Stimulated activated CD4-positive, alpha-beta T cell treated with anti-CD3 and anti-CD28 coated beads, Interleukin-12 subunit alpha, Interleukin-12 subunit beta, amount 100 ng/mL, for 48 hours (primary cell): ENCODE measurements around the gene C1orf52.
"Not testable (repeated sequence)": the region's sequence is repeated elsewhere in the genome, so short reads cannot be mapped to it uniquely, and the experiment has no call there.

Source experiments
- DNase-seq, 3 donors: peaks; one replicate each; pipeline ENCODE4 v3.0.0-alpha.2; 2020; ENCODE audit warnings: low read depth in 2 of 3, low spot score in 1 of 3

Gene C1orf52

DNA sequence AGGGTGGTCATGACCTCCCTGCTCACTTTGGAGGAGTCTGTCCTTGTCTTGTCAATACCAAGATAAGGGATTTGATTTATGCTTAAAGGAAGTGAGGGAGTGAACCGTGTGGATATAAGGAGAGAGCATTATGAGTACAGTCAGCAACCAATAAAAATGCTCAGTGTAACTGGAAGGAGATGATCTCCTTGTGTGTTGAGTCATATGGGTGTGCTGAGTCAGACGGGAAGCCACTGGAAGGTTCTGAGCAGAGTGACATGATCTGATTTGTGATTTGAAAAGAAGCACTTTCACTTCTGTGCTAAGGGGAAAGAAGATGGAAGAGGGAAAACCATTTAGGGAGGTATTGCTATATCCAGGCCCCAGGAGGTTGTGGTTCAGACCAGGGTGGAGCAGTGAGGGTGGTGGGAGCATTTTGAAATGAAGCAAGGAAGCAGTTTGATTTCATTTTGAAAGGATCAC lies 19.4 kb upstream of the C1orf52 start:
- peak in 1 of 3 donors; percentile 43 for DNase-seq

DNA sequence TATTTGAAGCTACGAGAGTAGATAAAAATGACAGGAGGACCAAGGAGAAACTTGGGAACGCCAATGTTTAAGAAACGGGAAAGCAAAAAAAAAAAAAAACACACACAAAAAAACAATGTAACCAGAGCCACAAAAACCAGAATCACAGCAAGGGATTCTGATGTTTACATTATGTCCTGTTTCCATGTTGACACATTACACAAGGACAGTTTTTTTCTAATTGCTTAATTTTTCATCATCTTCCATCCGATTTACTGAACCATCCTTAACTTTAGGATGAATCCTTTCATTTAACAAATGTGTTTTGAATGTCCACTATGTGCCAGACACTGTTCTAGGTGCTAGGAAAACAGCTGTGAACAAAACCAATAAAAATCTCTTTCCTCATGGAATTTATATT lies 18.3 kb upstream of the C1orf52 start:
- DNase-seq, result no peak

DNA sequence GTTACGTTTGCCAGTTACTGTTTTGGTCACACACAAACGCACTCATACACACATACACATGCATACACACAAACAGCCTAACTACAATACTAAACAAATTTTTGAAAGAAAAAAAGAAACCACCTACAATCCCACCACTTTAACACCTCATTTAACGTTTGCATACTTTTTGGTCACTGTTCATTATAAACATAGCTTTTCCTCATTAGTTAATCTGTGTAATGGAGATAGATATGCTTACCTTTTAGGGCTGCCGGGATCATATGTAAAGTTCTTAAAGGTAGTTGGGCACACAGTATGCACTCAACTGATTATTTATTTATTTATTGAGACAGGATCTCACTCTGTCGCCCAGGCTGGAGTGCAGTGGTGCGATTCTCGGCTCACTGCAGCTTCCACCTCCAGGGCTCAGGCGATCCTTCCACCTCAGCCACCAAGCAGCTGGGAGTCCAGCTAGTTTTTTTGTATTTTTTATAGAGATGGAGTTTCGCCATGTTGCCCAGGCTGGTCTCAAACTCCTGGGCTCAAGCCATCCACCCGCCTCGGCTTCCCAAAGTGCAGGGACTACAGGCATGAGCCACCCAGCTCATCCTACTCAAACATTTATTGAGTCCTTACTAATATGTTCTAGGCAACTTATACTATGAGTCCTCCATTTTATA lies 17.6 kb upstream of the C1orf52 start:
- no peak for DNase-seq

DNA sequence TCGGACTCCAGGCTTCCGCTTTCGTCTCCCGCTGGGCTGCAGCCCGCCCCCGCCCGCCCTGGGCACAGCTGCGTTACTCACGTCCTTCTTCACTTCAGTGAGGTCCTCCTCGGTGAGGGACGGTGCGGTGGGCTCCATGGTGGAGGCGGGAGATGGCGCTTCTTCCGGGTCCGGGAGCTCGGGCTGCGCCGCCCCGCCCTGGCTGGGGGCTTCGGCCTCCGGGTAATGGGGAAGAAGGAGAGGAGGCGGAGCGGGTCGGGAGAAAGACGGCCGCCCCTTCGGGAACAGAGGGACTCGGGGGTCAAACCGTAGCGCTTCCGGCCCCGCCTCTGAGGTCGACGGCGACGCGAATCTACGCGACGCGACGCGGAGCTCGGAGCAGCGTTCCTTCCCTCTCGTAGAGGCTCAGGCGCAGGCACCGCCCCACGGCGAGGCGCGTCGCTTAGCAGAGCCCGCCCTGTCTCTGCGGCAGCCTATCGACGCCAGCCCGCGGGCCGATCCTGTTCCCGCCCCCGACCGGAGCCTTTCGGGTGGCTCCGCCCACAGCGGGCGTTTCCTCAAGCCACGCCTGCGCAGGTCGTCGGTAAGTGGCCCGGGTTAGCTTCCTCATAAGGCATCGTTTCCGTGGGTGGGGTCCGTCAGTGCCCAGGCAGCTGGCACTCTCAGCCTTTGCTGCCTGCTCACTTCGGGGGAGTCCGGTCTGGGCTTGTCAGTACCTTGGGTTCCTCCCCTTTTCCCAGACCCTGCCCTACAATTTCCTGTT lies 16.9 kb upstream of the C1orf52 start, which contains the start of gene BCL10:
Gene BCL10 (minus strand): TSS at position 418 of the 763 bp plus-strand sequence. CDS start 280 bp downstream, at position 138.
- peak; percentile 93 to 96 (median 95) for DNase-seq

DNA sequence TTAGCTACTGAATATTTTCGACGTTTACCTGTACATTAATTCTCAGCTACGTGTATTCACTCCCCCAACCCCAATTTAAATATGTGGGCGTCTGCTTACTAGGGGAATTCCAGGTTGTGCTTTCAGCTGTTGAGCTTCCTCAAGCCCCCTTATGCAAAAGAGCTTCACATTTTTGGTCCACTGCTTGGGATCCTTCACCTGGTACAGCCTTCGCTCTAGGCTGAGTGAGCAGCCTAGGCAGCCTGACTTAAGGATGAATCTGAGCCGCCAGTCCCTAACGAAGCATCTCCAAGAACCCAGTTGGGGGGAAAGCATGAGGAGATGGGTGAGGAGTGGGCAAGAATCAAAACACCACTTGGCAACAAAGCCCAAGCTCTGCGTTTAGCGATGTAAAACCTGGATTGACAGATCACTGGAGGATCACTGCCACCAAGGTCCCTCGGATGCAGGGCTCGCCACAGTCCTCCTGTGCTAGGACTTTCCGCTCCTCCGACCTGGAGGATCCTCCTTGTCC lies 16.3 kb upstream of the C1orf52 start:
- no peak for DNase-seq

DNA sequence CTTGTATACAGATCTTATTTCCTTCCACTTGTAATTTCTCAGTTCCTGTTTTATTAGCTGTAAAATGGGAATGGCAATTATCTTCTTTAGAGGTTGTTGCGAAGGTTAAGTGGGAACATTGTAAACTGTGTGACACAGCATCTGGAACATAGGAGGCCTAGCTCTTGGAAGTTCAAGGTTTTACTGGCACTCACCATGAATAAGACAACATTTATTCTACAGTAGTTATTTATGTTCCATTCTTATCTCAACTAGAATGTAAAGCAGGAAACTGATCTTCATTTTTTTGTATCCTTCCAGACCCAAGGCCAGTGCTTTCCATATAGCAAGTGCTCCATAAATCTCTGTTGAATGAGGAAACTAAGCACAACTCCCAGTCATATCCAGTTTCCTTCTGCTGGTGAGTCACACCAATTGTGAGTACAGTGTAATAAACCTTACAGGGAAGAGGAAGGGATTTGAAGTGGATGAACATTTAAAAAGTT lies 15.5 kb upstream of the C1orf52 start:
- DNase-seq, result no peak

DNA sequence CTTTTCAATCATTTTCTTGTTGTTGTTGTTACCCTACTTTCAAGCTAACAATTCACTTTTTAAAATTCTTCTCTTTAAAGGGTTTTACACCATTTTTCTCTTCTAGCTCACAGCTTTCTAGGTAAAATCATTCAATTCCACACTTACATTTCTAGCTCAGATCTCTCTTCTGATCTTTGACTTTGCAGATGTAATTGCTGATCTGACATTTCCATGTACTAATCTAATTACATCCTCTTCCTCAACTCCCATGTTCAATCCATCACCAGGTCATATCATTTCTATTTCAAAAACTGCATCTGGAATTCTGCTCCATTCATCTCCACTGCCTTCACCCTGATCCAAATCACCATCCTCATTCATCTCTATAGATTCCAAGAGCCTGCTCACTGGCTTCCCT lies 13.9 kb upstream of the C1orf52 start:
- DNase-seq, result no peak

DNA sequence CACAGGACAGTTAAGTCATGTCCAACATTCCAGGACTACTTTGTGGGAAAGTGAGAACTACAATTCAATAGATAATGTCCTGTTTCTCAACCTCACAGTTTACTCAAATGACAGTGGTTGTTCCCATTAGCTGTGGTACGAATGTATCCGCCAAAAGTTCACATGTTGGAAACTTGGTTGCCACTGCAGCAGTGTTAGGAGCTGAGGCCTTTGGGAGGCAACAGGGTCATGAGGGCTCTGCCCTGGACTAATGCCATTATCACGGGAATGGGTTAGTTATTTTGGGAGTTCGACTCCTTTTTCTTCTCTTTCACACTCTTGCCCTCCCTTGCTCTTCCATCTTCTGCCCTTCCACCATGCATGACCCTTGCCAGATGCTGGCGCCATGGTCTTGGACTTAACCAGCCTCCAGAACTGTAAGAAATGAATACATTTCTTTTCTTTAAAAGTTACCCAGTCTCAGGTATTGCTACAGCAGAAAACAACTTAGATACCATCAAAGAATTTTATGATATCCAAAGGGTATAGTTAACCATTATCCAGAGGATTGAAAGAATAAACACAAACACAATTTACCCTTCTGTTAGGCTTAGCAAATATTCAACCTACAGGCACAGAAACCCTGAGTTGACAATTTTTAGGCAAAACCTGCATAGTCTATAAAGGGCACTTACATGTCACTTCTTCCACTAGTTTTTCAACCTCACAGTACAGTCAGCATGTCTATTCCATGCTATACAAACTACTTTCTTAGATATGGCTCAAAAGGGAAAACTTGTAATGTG lies 9.5 kb upstream of the C1orf52 start:
- DNase-seq, result no peak

DNA sequence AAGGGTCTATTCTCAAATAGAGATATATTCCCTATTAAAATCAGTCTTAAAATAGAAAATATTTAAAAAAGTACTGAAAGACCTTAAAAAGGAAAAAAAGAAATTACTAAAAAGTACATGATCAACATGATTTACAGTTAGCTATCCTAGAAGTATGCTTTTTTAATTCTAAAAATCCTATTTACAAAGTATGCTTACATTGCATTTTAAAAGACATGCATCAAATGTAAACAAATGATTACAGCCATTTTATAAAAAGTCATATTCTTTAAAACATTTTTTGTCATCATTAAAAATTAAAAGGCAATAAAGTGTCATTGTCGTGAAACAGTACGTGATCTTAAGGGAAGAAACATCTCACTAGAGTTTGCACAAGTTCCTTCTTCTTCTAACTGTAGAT lies 7.9 kb upstream of the C1orf52 start:
- no peak for DNase-seq

DNA sequence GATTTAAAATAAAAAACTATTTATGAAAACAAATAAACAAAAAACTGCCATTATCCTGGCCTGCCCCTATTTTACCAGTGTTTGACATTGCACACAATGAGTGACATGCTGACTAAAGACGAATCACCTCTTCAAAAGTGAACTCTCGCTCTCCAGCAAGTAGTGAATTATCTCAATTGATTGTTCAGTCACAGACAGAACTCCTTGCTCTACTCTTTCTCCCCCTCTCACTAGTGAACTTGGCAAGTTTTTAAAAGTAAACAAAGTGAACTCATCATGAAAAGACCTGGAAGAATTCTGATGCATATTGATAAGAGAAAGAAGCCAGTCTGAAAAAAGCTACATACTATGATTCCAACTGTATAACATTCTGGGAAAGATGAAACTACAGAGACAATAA lies 4.7 kb upstream of the C1orf52 start:
- no peak for DNase-seq

DNA sequence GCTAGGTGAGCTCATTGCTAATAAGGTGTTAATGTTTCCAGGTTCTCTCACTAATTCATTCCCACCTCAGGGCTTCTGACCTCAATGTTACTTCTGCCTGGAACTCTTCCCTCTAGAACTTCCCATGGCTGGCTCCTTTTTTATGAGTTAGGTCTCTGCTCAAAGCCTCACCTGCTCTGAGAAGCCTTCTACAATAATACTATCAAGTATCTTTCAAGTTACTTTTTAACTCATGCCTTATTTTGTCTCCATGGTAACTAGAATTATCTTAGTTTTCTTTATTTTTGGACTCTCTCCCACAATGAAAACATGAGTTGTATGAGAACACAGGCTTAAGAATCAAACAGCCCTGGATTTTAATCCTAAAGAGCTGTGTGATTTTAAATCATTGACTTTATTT lies 3.5 kb upstream of the C1orf52 start:
- DNase-seq, result no peak

DNA sequence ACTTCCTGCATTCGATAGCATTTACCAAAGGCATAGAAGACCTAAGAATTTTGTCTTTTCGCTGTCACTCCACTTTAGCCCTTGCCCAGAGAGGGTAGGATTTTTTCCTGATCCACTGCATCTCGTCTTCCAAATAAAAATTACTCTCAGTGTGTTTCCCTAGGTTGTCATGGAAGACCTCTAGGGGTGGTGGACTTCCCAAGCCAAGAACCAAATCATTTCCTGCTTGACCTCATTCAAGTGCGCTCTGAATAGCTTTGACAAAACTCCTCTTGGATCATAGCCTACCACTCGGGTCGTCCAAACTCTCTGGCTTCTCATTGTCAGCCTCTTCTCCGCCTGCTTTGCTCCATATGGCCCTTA lies 431 bp upstream of the C1orf52 start:
- DNase-seq, result no peak

DNA sequence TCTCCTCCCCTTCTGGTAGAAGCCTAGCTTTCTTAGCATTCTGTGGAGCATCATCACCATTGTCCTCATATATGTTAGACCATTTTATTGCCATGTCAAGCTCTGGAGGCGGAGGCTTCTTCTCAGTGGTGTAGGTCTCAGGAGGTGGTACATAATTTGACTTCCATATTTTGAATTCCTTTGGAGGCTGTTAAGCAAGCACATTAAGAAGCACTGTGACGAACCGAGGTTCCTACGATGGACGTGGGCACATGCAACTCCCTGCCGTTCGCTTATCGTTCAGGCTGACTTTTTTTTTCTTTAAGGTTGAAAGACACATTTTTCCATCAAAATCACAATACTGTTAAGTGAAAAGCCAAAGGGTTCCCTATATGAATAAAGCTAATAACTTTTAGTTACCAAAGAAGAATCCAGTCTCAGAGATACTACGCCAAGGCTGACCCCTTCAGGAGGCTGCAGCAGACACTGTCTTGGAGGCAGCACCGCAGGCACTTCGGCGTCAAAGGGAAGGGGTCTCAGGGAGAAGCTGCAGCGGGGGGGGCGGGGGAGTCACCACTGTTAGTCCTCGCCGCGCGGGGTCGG lies 835 bp downstream of the C1orf52 start:
- DNase-seq, result no peak

DNA sequence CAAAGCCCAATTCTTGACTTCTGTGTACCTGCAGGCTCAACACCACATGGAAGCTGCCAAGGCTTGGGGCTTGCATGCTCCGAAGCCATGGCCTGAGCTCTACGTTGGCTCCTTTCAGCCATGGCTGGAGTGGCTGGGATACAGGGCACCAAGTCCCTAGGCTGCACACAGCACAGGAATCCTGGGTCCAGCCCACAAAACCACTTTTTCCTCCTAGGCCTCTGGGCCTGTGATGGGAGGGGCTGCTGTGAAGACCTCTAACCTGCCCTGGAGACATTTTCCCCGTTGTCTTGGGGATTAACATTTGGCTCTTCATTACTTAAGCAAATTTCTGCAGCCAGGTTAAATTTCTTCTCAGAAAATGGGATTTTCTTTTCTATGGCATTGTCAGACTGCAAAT lies 10.4 kb downstream of the C1orf52 start:
- not testable (repeated sequence) for DNase-seq

DNA sequence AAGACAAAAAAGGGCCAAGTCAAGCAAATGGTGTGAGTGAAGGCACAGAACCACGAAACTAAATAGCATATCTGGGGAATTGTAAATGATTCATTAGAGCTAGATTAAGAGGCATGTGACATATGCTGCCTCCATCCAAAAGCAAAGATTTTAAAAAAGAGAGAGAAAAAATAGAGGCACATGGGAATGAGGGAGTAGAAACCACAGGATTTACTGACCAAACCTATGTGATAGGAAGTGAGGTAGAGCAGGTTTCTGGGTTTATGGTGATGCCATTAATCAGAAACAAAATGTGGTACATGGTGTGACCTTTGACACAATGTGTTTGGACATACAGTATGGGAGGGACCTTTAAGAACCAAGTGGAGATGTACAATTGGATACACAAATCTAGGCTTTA lies 13.6 kb downstream of the C1orf52 start:
- DNase-seq, result no peak

DNA sequence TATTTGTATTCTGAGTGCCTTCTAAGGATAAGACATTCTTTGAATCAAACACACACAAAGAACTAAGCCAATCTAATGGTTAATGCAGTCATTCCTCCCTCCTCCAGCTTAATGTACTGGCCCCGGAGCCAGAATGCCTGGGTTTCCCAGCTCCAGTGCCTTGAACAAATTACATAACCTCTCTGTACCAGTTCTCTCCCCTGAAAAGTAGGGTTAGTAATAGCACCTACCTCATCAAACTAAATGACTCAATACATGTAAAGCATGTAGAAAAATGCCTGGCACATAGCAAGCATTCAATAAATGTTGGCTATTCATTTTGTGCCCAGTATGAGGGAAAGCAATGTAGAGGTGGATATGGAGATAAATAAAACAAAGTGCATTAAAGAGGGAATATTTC lies 14.0 kb downstream of the C1orf52 start:
- no peak for DNase-seq

DNA sequence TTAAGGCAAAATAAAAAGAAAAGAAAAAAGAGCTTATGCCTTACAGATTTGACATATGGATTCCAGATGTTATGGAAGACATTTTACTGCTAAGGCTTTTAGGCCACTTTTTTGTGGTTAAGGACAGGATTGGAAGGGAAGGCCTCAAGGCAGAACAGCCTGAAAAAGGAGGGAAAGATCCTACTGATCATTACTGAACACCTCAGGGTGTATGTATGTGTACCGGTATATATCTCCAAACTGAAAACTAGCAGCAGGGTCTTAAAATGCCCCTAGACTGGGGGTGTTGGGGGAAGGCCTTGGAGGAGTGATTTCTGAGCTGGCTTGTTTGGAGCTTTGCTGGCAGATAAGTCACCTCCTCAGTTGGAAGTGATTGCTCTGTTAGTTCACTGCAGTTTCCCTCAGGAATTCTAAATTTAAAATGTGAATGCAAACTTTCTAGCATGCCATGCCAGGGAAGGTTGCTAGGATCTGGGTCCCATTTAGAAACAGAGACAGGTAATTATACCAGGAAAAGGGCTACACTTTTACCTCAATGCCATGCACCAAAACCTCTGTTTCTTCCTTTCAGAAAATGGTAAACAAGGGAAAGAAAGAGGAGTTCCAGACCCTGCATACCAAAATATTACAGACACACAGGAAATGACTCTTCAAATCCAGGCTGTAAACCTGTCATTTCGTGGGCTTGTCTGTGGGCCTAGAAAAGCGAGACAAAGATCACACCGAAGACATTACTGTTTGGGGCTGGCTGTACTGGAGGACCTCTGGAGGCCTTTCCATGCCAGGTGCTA lies 15.0 kb downstream of the C1orf52 start:
- no peak for DNase-seq

DNA sequence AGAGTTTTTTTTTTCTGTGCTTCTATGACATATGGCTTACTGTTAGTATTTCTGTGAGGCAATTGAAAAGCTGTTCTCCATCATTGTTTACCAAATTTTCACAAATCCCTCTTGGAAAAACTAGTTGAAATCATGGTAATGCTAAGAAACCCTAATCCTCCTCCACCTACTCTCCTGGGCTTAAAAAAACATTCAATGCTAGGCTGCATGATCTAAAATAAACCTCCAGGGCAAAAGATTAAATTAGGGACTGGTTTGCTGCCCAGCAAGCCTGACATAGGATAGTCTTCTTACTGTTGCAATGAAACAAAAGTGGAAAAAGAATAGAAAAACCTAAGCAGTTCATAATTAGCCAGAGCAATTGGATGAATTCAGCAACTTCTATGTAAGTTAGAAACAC lies 16.1 kb downstream of the C1orf52 start:
- DNase-seq, result no peak

DNA sequence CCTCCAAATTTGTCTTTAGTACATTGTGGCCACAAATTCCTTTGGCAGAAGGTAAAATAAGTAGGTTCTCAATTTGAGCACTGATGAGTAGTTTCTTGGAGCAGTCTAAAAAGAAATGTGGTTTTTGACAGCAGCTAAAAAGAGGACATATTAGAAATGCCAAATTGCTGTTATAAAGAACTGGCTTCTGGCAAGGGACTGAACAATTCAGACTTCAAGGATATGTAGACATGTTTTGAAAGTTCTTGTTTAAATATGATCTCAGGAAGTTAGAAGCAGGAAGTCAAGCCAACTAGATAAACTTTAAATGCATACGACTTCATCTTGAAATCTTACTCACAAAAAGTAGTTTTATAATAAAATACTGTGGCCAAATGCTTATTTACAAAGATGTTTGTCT lies 18.8 kb downstream of the C1orf52 start:
- DNase-seq, result no peak

DNA sequence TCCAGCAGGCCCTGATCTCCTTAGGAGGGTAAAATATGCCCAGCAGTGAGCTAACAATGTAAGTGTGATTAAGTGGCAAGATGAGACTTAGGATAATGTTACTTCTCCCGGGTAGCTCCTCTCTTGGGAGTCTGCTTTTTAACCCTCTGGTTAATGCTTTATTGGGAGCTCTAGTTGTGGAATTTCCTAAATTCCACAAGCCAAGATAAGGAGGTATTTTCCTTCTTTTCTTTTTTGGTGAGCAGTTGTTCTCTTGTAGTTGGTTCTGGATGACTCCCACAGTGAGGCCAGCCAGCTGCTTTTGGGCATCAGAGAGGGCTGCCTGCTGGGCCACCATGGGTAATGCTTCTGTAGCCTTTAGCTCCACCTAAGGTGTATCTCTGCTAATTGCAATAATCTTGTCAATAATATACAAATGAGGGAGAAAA lies 19.3 kb downstream of the C1orf52 start:
- no peak for DNase-seq
